Progenitor cell of endocrine pancreas (in vitro differentiated cells): ENCODE measurements around the gene DTHD1. TPM values are rescaled to one million over a fixed set of nuclear protein-coding genes. Genes with fewer than 3 reads are reported as not detected.

Experiments used
- DNase-seq: peaks from one replicate; pipeline ENCODE4 v3.0.0; 2021; ENCODE audit warnings: low spot score; ENCODE audit not compliant: unreplicated experiment
- H3K27ac Mint-ChIP-seq: 2 replicates; pipeline ENCODE4 v1.8.0; 2021; ENCODE audit warnings: mild to moderate bottlenecking, moderate library complexity, mixed read lengths
- H3K27me3 Mint-ChIP-seq: 2 replicates; pipeline ENCODE4 v1.8.0; 2021; ENCODE audit warnings: mixed read lengths
- H3K36me3 Mint-ChIP-seq: 2 replicates; pipeline ENCODE4 v1.8.0; 2022; ENCODE audit warnings: mixed read lengths; ENCODE audit not compliant: insufficient read depth
- H3K4me1 Mint-ChIP-seq: 2 replicates; pipeline ENCODE4 v1.8.0; 2021; ENCODE audit warnings: low read depth, mixed read lengths
- H3K4me3 Mint-ChIP-seq: 2 replicates; pipeline ENCODE4 v1.8.0; 2021; ENCODE audit warnings: low read depth, mild to moderate bottlenecking, moderate library complexity, mixed read lengths
- H3K9me3 Mint-ChIP-seq: 2 replicates; pipeline ENCODE4 v1.8.0; 2021; ENCODE audit warnings: low read depth, mixed read lengths
- CTCF ChIP-seq: fragments of 200-600 bp; sonication (generic); IDR thresholded peaks from one replicate; pipeline ENCODE4 v1.5.0; 2021; ENCODE audit warnings: antibody characterized with exemption, mild to moderate bottlenecking; ENCODE audit not compliant: unreplicated experiment
- total RNA-seq: library from RNA; stranded (reverse); gene quantifications from 2 replicates; pipeline ENCODE4 v1.2.1, GENCODE V29; 2021

DTHD1 gene
- total RNA-seq, 1 donor from 2014 or later = 0.12 TPM

DNA sequence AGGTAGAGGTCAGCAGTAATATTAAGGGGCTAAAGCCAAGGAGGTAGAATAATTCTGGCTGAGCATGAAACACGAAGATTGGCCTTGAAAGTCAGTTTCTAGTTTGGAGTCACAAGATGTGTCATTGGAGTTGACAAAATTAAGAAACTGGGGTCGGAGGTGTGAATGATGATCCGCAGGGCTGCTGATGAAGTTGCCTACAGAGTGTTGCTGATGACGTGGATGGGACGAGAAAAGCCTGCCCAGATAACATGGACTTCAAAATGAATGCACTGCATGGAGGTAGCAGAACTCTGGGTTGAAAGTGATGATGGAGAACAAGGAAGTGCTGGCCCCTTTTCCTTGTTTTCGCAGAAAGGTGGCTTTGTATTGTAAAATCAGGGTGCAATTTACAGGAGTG, 60.5 kb downstream of the DTHD1 start:
- Mint-ChIP-seq H3K36me3 (no peaks in the 10 kb centered on the region), H3K27ac (no peak overlapping the region), H3K9me3 (no peaks in the 10 kb centered on the region), H3K27me3 (no peaks in the 10 kb centered on the region), H3K4me1 (no peaks in the 10 kb centered on the region), H3K4me3 (no peak overlapping the region)
- DNase-seq = no peak
- TF ChIP-seq CTCF = no peak

GRCh38 chr4:36343501-36344175, 62.2 kb downstream of the DTHD1 start:
- H3K36me3 Mint-ChIP-seq = no peaks in the 10 kb centered on the region
- H3K27ac Mint-ChIP-seq = no peak overlapping the region
- H3K4me3 Mint-ChIP-seq = no peak overlapping the region
- peaks cover 5% of the 10 kb centered on the region for H3K4me1 Mint-ChIP-seq
- DNase-seq = no peak
- no peaks in the 10 kb centered on the region for H3K9me3 Mint-ChIP-seq
- H3K27me3 Mint-ChIP-seq = no peaks in the 10 kb centered on the region
- no peak for TF ChIP-seq CTCF

GRCh38 chr4:36348403-36348938, 67.1 kb downstream of the DTHD1 start:
- no peak for TF ChIP-seq CTCF
- no peak for DNase-seq
- peak overlapping the region; percentile 42 for H3K27ac Mint-ChIP-seq
- H3K36me3 Mint-ChIP-seq = no peaks in the 10 kb centered on the region
- H3K27me3 Mint-ChIP-seq = no peaks in the 10 kb centered on the region
- peaks cover 29% of the 10 kb centered on the region for H3K4me1 Mint-ChIP-seq
- H3K9me3 Mint-ChIP-seq = no peaks in the 10 kb centered on the region
- no peak overlapping the region for H3K4me3 Mint-ChIP-seq

DNA sequence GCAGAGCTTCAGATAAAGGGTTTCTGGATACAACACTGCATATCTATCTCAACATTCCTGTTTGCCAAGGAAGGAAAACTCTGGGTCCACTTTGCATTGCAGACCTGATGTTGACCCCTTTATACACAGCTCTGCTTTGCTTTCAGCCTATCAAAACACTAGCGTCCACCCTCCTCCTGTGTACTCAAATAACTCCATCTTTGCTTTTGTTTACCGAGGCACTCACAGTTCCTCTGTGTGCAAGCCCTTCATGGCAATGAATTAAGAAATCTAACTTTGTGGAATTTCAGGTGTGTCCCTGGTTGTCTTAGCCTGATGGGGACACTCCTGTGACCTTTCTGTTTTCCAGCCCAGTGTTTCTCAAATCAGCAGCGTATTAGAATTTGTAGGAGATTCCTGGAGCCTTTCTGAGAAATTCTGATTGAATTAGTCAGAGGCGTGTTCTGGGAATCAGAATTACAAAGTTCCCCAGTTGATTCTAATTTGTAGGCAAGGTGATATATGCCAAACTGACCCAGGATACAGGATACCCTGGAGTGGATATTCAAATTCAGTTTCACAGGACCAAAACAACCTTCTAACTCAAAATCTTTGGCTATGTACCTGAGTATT, 68.6 kb downstream of the DTHD1 start:
- Mint-ChIP-seq H3K27me3 (no peaks in the 10 kb centered on the region), H3K36me3 (no peaks in the 10 kb centered on the region), H3K4me3 (no peak overlapping the region), H3K27ac (peak overlapping the region; percentile 71), H3K4me1 (peaks cover 29% of the 10 kb centered on the region), H3K9me3 (no peaks in the 10 kb centered on the region)
- TF ChIP-seq CTCF = no peak
- DNase-seq = no peak

GRCh38 chr4:36351082-36351666, 69.8 kb downstream of the DTHD1 start:
- H3K9me3 Mint-ChIP-seq = no peaks in the 10 kb centered on the region
- no peaks in the 10 kb centered on the region for H3K36me3 Mint-ChIP-seq
- no peaks in the 10 kb centered on the region for H3K27me3 Mint-ChIP-seq
- peak overlapping the region; percentile 89 for H3K27ac Mint-ChIP-seq
- peaks cover 29% of the 10 kb centered on the region for H3K4me1 Mint-ChIP-seq
- H3K4me3 Mint-ChIP-seq = no peak overlapping the region
- peak; percentile 36 for DNase-seq
- TF ChIP-seq CTCF = peak; percentile 85
